ENCODE measurements around the gene NUTM1. TPM values are rescaled to one million over a fixed set of nuclear protein-coding genes. Genes with fewer than 3 reads are reported as not detected.
A peak's percentile ranks its signal among the peaks of the same experiment; 100 is the strongest.

Gene NUTM1
- total RNA-seq, 2 experiments from 2014 or later: not detected

GRCh38 chr15:34327906-34328305 is 15.2 kb upstream of the NUTM1 start:
- CTCF ChIA-PET: interaction anchor here (1.0 to 4.6 kb wide), 11 partner anchors 10 to 217 kb away, joined by 3 to 33 read pairs (median 7); partner anchors contain the start of genes NOP10, NUTM1 and SLC12A6
- DNase-seq: no peak
- Mint-ChIP-seq H3K9me3 (ENCODE audit: low read depth) (no peaks in the 10 kb centered on the region), H3K36me3 (ENCODE audit: low read depth) (peaks cover 7% of the 10 kb centered on the region), H3K27me3 (no peaks in the 10 kb centered on the region), H3K4me1 (peaks cover 81% of the 10 kb centered on the region), H3K4me3 (peak overlapping the region; percentile 56), H3K27ac (peak overlapping the region; percentile 85)
- POLR2A ChIA-PET: interaction anchor here (0.6 to 1.8 kb wide), 4 partner anchors 9 to 257 kb away, joined by 3 to 12 read pairs (median 6); partner anchors contain the start of gene SLC12A6
- peak; percentile 28 for ATAC-seq
- intact Hi-C loops (cut with DNase I, micrococcal nuclease): no loop called here

GRCh38 chr15:34329006-34329405 is 14.1 kb upstream of the NUTM1 start:
- Mint-ChIP-seq H3K4me1 (peaks cover 83% of the 10 kb centered on the region), H3K27ac (peak overlapping the region; percentile 86), H3K36me3 (ENCODE audit: low read depth) (peaks cover 8% of the 10 kb centered on the region), H3K27me3 (no peaks in the 10 kb centered on the region), H3K4me3 (peak overlapping the region; percentile 12), H3K9me3 (ENCODE audit: low read depth) (no peaks in the 10 kb centered on the region)
- CTCF ChIA-PET: interaction anchor here (0.7 to 4.6 kb wide), 14 partner anchors 9 to 254 kb away, joined by 3 to 33 read pairs (median 6); partner anchors contain the start of genes GOLGA8A, GOLGA8B, NOP10 and NUTM1
- POLR2A ChIA-PET: interaction anchor here (0.8 to 1.8 kb wide), 3 partner anchors 8 to 11 kb away, joined by 4 to 12 read pairs (median 6); partner anchors contain the start of gene SLC12A6
- no peak for ATAC-seq
- intact Hi-C loops (cut with DNase I, micrococcal nuclease): no loop called here
- no peak for DNase-seq

GRCh38 chr15:34330279-34330678 is 12.8 kb upstream of the NUTM1 start:
- POLR2A ChIA-PET: no interaction called here
- no peak overlapping the region for H3K4me3 Mint-ChIP-seq
- intact Hi-C loops (cut with DNase I, micrococcal nuclease): no loop called here
- peak overlapping the region; percentile 15 for H3K27ac Mint-ChIP-seq
- H3K27me3 Mint-ChIP-seq: no peaks in the 10 kb centered on the region
- no peaks in the 10 kb centered on the region for H3K9me3 Mint-ChIP-seq (ENCODE audit: low read depth)
- ATAC-seq (no peak), DNase-seq (no peak)
- CTCF ChIA-PET: interaction anchor here (0.9 to 4.6 kb wide), 7 partner anchors 9 to 89 kb away, joined by 3 to 33 read pairs (median 9); partner anchors contain the start of genes LPCAT4, NOP10 and NUTM1
- H3K36me3 Mint-ChIP-seq (ENCODE audit: low read depth): peaks cover 8% of the 10 kb centered on the region
- peaks cover 90% of the 10 kb centered on the region for H3K4me1 Mint-ChIP-seq

- POLR2A ChIA-PET: no interaction called here
Observed at GRCh38 chr15:34331809-34332208, 11.3 kb upstream of the NUTM1 start.

GRCh38 chr15:34332553-34333120 is 10.5 kb upstream of the NUTM1 start:
- Mint-ChIP-seq H3K4me1 (peaks cover 83% of the 10 kb centered on the region), H3K36me3 (ENCODE audit: low read depth) (peaks cover 8% of the 10 kb centered on the region), H3K27me3 (no peaks in the 10 kb centered on the region), H3K27ac (peak overlapping the region; percentile 94), H3K4me3 (peak overlapping the region; percentile 35), H3K9me3 (ENCODE audit: low read depth) (no peaks in the 10 kb centered on the region)
- ATAC-seq: no peak
- intact Hi-C loops (cut with DNase I, micrococcal nuclease): no loop called here
- CTCF ChIA-PET: interaction anchor here (1.5 to 2.2 kb wide), 4 partner anchors 10 to 123 kb away, joined by 3 to 9 read pairs (median 6); partner anchors contain the start of genes KATNBL1, LPCAT4, NOP10 and NUTM1
- POLR2A ChIA-PET: interaction anchor here (0.6 kb wide), 1 partner anchor 91 kb away, joined by 4 read pairs; no protein-coding TSS in a partner anchor
- DNase-seq: no peak

More at GRCh38 chr15:34331809-34332208, 11.3 kb upstream of the NUTM1 start:
- H3K27me3 Mint-ChIP-seq: no peaks in the 10 kb centered on the region
- no peaks in the 10 kb centered on the region for H3K9me3 Mint-ChIP-seq (ENCODE audit: low read depth)
- no peak for DNase-seq
- H3K4me3 Mint-ChIP-seq: peak overlapping the region; percentile 35
- H3K4me1 Mint-ChIP-seq: peaks cover 90% of the 10 kb centered on the region
- peak; percentile 62 for ATAC-seq
- H3K27ac Mint-ChIP-seq: peak overlapping the region; percentile 94
- CTCF ChIA-PET: interaction anchor here (4.6 kb wide), 1 partner anchor 14 kb away, joined by 33 read pairs; no protein-coding TSS in a partner anchor
- intact Hi-C loops (cut with DNase I, micrococcal nuclease): no loop called here
- H3K36me3 Mint-ChIP-seq (ENCODE audit: low read depth): peaks cover 8% of the 10 kb centered on the region

- POLR2A ChIA-PET: no interaction called here
- peak overlapping the region; percentile 97 for H3K27ac Mint-ChIP-seq
- H3K36me3 Mint-ChIP-seq (ENCODE audit: low read depth): peaks cover 14% of the 10 kb centered on the region
- no peaks in the 10 kb centered on the region for H3K27me3 Mint-ChIP-seq
- no peak for ATAC-seq
- H3K4me1 Mint-ChIP-seq: peaks cover 76% of the 10 kb centered on the region
- intact Hi-C loops (cut with DNase I, micrococcal nuclease): loop anchor here (2.0 to 5.0 kb wide), 5 partner anchors 94 to 653 kb away; partner anchors contain the start of genes AVEN (in 2 of the 2), PGBD4 (in 1 of the 2) and ZNF770 (in 1 of the 2)
- peak overlapping the region; percentile 83 for H3K4me3 Mint-ChIP-seq
- no peak for DNase-seq
- CTCF ChIA-PET: interaction anchor here (0.6 to 2.2 kb wide), 3 partner anchors 8 to 110 kb away, joined by 3 to 9 read pairs (median 4); partner anchors contain the start of genes EMC4, LPCAT4, NOP10 and NUTM1
- H3K9me3 Mint-ChIP-seq (ENCODE audit: low read depth): no peaks in the 10 kb centered on the region
Observed at GRCh38 chr15:34334672-34335071, 8.4 kb upstream of the NUTM1 start.

- H3K27ac Mint-ChIP-seq: peak overlapping the region; percentile 97
- ChIA-PET POLR2A (no interaction called here), CTCF (interaction anchor here (1.2 to 4.6 kb wide), 5 partner anchors 10 to 96 kb away, joined by 3 to 17 read pairs (median 5); no protein-coding TSS in a partner anchor)
- no peaks in the 10 kb centered on the region for H3K9me3 Mint-ChIP-seq (ENCODE audit: low read depth)
- ATAC-seq: no peak
- H3K27me3 Mint-ChIP-seq: no peaks in the 10 kb centered on the region
- intact Hi-C loops (cut with DNase I, micrococcal nuclease): loop anchor here (2.0 to 5.0 kb wide), 5 partner anchors 95 to 652 kb away; partner anchors contain the start of genes AVEN (in 2 of the 2), PGBD4 (in 1 of the 2) and ZNF770 (in 1 of the 2)
- H3K36me3 Mint-ChIP-seq (ENCODE audit: low read depth): peaks cover 21% of the 10 kb centered on the region
- H3K4me3 Mint-ChIP-seq: peak overlapping the region; percentile 83
- no peak for DNase-seq
- peaks cover 77% of the 10 kb centered on the region for H3K4me1 Mint-ChIP-seq
Observed at GRCh38 chr15:34335176-34336032, 7.7 kb upstream of the NUTM1 start.

- Mint-ChIP-seq H3K9me3 (ENCODE audit: low read depth) (no peaks in the 10 kb centered on the region), H3K27me3 (no peaks in the 10 kb centered on the region), H3K4me1 (peaks cover 74% of the 10 kb centered on the region), H3K4me3 (peak overlapping the region; percentile 83), H3K36me3 (ENCODE audit: low read depth) (peaks cover 30% of the 10 kb centered on the region), H3K27ac (peak overlapping the region; percentile 97)
- POLR2A ChIA-PET: interaction anchor here (2.4 kb wide), 1 partner anchor 8 kb away, joined by 12 read pairs; no protein-coding TSS in a partner anchor
- no peak for ATAC-seq
- intact Hi-C loops (cut with DNase I, micrococcal nuclease): loop anchor here (5.0 kb wide), 3 partner anchors 114 to 651 kb away; partner anchors contain the start of genes AVEN (in 2 of the 2) and ZNF770 (in 1 of the 2)
- CTCF ChIA-PET: interaction anchor here (0.6 to 4.6 kb wide), 8 partner anchors 11 to 127 kb away, joined by 3 to 17 read pairs (median 6); partner anchors contain the start of genes KATNBL1 and LPCAT4
- DNase-seq: peak; percentile 25
Observed at GRCh38 chr15:34336231-34336990, 6.7 kb upstream of the NUTM1 start.

GRCh38 chr15:34336991-34337556 is 6.0 kb upstream of the NUTM1 start:
- Mint-ChIP-seq H3K4me1 (peaks cover 74% of the 10 kb centered on the region), H3K27ac (peak overlapping the region; percentile 97), H3K9me3 (ENCODE audit: low read depth) (no peaks in the 10 kb centered on the region), H3K4me3 (peak overlapping the region; percentile 83), H3K27me3 (no peaks in the 10 kb centered on the region), H3K36me3 (ENCODE audit: low read depth) (peaks cover 32% of the 10 kb centered on the region)
- ChIA-PET CTCF (interaction anchor here (0.6 to 4.6 kb wide), 8 partner anchors 9 to 1243 kb away, joined by 3 to 17 read pairs (median 6); partner anchors contain the start of genes KATNBL1 and LPCAT4), POLR2A (interaction anchor here (2.4 kb wide), 1 partner anchor 9 kb away, joined by 12 read pairs; no protein-coding TSS in a partner anchor)
- ATAC-seq: peak; percentile 4
- DNase-seq: peak; percentile 42
- intact Hi-C loops (cut with DNase I, micrococcal nuclease): loop anchor here (1.0 to 5.0 kb wide), 4 partner anchors 98 to 650 kb away; partner anchors contain the start of genes AVEN (in 2 of the 2) and ZNF770 (in 1 of the 2)
